Stimulated activated CD4-positive, alpha-beta T cell treated with anti-CD3 and anti-CD28 coated beads, Interleukin-15, amount 100 ng/mL, for 1 hour (primary cell): ENCODE measurements around the gene MRC2.

Experiments
- DNase-seq, 2 donors: peaks; one replicate each; pipeline ENCODE4 v3.0.0-alpha.2; 2020; ENCODE audit warnings: low read depth in 1 of 2, low spot score in 1 of 2

Gene MRC2

DNA sequence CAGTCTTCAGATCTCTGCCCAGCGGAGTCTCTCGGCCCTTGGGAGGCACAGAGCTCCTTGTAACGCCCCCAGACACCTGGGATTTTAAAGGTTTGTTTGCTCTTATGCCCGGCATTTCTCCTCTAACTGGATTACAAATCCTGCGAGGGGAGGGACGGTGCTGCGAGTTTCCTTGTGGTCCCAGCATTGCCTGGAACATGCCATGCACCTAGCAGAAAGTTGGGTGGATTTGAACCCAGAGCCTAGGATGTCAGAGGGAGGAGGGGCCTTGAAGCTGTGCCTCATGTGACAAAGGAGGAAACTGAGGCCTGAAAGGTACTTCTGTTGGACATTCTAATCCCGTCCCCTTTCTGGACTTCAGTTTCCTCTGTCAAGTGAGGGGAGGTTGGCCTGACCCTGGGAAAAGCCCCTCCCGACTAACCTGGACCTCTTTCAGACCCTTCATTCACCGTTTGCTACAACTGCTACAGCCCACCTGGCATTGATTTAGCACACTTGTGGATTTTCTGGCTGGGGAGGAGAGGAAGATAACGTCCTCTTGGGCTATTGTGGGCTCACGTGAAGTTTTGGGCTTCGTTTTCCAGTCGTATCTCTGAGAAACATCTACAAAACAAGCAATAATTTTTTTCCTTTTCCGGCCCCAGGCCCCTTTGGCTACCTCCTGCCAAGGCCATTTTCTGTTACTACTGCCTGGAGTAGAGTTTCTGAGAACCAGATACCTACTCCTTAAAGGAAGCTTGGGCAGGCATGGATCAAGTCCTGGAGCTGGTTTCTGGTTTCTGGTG, 30.9 kb downstream of the MRC2 start:
- no peak for DNase-seq

DNA sequence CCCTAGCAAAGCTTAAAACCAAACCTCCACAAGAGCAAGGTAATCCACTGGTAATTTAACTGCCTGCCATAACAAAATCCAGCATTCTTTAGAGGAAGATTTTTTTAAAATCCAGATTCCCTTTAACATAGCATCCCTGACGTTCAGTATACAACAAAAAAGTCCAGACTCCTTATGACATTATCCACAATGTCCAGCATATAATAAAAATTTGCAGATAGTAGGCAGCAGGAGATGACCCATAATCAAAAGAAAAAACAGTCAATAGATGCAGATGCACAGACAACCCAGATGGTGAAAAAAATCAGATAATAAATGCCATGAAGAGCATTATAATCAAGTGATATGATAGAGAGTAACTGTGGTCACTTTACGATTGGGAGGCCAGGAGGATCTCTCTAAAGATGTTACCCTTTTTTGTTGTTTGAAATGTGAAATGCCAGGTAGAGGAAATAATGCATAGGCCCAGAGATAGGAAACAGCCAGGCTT, 33.2 kb downstream of the MRC2 start:
- no peak for DNase-seq

DNA sequence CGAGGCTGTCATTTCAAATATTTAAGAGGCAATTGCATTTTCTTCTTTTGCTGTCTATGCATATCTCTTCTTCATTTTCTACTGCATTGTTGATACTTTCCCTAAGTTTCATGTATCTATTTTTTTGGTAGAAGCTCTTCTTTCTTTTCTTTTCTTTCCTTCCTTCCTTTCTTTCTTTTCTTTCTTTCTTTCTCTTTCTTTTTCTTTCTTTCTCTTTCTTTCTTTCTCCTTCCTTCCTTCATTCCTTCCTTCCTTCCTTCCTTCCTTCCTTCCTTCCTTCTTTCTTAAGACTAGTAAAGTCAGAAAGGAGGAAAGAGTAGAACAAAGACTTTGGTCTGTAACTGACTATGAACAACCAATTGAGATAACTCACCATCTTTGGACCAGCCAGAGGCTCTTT, 33.9 kb downstream of the MRC2 start:
- no peak for DNase-seq

DNA sequence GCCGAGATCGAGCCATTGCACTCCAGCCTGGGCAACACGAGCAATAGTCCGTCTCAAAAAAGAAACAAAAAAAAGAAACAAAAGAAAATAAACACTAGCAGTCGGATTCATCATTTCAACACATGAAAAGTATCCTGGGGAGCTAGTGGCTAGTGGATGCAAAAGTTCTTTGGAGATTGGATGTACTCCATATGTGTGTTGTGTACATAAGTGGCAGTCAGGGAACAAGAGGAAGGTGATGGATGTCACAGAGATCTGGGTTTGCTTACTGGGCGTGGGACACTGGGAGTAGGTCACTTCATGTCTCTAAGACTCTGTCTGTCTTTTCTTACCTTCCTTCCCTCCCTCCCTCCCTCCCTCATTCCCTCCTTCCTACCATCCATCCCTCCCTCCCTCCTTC, 35.4 kb downstream of the MRC2 start:
- DNase-seq: no peak

DNA sequence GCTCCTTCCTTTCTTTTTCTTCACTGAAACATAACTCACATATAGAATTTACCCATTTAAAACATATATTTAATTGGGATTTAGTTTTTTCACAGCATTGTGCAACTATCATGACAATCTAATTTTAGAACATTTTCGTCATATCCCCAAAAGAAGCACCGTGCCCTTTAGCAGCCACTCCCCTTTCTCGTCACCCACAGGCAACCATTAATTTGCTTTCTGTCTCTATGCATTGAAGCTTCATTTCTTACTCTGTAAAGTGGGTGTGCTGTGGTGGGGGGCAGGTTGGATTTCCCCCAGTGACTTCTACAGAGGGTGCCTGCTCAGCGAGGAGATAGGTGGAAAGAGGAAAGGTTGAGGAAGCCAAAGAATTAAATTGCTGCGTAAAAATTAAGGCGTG, 35.8 kb downstream of the MRC2 start:
- no peak for DNase-seq

DNA sequence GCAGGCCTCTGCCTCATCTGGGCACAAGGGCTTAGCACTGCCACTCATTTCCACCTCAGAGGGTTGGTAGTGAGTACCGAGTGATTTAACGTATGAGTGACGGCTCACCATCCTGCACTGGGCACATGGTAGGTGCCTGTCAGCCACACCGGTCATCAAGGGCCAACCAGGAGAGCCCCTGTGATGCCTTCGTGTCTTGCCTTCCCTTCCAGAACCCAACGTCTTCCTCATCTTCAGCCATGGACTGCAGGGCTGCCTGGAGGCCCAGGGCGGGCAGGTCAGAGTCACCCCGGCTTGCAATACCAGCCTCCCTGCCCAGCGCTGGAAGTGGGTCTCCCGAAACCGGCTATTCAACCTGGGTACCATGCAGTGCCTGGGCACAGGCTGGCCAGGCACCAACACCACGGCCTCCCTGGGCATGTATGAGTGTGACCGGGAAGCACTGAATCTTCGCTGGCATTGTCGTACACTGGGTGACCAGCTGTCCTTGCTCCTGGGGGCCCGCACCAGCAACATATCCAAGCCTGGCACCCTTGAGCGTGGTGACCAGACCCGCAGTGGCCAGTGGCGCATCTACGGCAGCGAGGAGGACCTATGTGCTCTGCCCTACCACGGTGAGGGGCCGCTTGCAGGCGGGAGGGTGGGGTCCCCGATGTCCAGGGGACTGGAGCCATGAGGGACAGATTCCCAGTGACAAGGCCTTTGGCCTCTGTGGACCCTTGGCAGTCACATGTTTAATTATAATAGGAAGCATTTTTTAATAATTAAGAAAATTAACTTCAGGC, 37.1 kb downstream of the MRC2 start:
- DNase-seq: no peak

DNA sequence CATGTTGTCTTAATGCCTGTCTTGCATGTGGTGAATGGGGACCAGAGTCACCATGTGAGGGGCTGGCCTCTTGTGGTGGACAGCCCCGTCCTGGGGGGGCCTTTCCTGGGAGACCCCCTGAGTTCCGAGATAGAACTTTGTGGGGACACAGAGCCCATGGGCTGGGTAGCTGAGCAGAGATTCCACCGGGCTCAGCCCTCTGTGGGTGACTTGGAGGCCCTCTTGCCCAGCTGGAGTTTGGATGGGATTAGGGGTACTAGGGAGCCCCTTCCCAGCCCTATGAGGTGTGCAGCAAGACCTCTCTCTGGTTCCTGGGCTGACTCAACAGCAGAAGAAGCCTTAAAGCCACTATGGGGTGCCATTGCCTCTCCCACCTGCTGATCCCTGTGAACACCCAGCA, 38.1 kb downstream of the MRC2 start:
- DNase-seq: no peak

DNA sequence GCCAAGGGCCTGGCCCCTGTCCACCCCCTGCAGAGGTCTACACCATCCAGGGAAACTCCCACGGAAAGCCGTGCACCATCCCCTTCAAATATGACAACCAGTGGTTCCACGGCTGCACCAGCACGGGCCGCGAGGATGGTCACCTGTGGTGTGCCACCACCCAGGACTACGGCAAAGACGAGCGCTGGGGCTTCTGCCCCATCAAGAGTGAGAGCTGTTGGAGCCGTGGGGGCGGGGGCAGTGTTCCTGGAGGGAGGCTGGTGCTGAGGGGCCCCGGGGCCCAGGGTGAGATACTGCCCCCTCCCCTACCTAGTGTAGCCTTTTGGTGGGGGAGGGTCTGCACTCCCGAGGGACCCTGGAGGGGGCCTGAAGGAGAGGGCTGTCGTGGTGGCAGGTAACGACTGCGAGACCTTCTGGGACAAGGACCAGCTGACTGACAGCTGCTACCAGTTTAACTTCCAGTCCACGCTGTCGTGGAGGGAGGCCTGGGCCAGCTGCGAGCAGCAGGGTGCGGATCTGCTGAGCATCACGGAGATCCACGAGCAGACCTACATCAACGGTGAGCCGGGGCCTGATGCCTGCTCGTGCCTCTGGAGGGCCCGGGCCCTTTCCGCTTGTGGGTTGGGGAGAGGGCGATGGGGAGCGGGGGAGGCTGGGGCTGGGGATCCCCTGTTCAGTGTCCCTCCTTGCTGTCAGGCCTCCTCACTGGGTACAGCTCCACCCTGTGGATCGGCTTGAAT, 38.8 kb downstream of the MRC2 start:
- no peak for DNase-seq

DNA sequence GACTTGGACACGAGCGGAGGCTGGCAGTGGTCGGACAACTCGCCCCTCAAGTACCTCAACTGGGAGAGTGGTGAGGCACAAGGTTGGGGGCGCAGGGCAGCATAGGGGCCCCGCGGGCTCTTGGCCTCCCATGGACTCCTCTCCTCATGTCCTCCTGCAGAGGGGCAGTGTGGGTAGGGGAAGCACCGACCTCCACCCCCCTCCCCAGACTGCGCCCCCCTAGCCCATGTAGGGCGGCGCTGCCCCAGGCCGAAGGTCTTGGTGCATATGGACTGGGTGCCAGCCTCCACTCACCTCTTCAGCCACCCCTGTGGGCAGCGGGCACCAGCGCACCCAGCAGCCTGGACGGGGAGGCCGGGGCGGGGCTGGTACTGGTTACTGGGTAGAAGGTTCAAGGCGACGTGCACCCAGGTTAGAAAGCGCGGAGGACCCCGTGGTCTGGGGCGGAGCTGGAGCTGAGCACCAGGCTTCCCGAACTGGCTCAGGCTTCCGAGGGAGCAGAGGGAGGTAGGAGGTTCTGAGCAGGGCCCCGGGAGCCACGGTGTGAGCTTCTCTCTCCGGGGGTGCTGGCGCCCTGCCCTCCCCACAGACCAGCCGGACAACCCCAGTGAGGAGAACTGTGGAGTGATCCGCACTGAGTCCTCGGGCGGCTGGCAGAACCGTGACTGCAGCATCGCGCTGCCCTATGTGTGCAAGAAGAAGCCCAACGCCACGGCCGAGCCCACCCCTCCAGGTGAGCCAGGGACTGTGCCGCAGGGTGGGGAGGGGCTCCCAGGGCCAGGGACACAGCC, 39.5 kb downstream of the MRC2 start:
- no peak for DNase-seq

DNA sequence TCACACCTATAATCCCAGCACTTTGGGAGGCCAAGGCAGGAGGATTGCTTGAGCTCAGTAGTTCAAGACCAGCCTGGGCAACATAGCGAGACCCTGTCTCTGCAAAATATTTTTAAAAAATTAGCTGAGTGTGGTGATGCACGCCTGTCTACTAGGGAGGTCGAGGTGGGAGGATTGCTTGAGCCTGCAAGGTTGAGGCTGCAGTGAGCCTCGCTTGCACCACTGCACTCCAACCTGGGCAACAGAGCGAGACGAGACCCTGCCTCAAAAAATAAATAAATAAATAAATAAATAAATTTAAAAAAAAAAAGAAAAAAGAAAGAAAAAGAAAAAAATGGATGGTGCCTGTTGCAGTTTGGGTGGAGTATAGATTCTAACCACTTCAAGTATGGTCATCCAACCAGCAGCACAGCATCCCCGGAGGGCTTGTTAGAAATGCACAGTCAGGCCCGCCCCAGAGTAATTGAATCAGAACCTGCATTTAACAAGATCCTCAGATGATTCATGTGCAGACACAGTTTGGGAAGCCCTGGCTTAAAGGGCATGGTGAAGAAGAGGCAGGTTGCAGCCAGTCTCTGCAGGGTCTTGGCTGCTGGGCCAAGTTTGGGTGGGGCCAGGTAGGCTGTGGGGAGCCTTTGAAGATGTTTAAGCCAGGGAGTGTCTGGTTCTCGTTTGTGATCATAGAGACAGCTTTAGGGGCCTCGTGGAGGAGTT, 40.8 kb downstream of the MRC2 start:
- DNase-seq: no peak

DNA sequence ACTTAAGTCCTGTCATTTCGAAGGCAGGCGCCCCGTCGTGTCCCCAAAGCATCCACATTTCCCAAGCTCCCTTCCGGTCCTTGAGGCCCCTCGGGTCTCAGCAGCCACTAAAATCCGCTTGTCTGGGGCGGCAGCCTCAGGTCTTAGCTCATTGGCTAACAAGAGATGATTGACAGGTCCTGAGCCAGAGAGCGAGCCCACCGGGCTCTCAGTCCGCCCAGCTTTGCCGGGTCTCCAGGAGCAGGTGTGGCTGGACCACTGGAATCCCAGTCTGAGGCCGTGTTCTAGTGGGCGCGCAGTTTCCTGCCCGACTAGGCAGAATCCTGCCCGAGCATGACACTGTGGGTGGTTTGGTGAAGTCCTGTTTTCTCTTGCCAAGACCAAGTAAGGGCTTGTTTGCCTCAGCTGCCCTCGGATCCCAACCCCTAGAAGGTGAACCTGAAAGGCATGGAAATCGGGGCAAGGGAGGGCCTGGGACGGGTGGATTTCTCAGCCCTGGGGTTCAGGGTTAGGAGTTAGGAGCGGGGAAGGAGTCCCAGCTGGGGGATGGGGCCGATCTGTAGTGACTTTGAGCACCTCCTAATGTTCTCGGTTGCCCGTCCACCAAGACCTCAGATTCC, 42.8 kb downstream of the MRC2 start:
- no peak for DNase-seq

DNA sequence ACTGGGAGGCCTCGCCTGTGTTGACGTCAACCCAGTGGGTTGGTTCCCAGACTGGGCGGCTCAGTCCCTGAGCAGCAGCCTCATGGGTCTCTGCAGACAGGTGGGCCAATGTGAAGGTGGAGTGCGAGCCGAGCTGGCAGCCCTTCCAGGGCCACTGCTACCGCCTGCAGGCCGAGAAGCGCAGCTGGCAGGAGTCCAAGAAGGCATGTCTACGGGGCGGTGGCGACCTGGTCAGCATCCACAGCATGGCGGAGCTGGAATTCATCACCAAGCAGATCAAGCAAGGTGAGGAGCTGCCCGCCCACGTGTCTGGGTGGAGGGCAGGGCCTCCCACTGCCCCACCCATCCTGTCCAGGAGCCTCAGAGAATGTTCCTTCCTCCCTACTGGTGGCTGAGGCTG, 44.1 kb downstream of the MRC2 start:
- no peak for DNase-seq

DNA sequence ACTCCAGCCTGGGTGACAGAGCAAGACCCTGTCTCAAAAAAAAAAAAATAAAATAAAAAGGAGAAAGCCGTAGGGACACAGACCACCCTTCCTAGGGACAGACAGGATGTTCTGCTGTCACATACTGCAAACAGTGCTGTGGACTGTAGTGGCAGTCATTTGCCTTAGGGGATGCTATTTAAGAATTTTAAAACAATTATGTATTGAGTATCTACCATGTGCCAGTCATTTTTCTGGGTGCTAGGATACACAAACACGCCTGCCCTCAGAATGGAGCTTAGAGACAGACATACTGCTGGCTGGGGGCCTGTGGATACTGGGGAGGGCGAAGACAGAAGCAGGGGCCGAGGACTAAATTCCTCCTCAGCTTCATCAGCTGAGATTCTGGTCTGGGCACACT, 45.5 kb downstream of the MRC2 start:
- no peak for DNase-seq

DNA sequence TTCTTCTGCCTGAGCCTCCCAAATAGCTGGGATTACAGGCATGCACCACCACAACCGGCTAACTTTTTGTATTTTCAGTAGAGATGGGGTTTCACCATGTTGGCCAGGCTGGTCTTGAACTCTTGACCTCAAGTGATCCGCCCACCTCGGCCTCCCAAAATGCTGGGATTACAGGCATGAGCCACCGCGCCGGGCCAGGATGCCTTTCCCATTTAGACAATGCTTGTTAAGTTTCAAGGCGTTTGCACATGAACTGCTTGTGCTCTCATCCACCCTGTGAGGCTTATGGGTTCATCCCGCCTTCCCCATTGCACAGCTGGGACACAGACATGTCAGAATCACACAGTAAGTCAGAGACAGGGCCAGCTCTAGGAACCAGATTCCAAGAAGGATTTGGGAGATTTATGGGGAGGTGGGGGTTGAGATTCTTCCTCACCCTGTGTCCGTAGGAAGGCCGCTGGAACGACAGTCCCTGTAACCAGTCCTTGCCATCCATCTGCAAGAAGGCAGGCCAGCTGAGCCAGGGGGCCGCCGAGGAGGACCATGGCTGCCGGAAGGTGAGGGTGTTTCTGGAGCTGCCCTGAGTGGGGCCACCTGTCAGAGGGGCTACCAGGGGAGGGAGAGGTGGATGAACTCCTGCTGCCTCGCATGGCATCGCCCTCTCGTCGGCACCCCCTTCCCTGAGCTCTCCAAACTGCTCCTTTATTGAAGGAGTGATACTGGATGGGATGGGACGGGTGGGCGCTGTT, 46.3 kb downstream of the MRC2 start:
- no peak for DNase-seq

DNA sequence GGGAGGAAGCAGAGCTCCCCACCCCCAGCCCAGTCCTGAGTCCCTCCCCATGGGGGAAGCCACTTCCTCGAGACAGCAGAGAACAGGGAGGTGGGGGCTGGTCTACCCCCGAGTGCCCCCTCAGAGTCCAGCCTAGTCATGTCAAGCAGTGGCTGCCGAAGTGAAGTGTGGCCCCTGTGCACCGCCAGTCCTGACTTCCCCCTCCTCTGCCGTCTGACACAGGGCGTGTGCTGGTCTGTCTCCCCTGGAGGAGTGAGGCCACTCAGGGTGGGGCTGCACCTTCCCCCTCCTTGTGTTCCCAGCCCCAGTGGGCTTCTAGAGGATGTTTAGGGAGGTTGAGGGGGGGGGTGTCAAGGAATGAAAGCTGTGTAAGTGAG, 46.9 kb downstream of the MRC2 start:
- no peak for DNase-seq

DNA sequence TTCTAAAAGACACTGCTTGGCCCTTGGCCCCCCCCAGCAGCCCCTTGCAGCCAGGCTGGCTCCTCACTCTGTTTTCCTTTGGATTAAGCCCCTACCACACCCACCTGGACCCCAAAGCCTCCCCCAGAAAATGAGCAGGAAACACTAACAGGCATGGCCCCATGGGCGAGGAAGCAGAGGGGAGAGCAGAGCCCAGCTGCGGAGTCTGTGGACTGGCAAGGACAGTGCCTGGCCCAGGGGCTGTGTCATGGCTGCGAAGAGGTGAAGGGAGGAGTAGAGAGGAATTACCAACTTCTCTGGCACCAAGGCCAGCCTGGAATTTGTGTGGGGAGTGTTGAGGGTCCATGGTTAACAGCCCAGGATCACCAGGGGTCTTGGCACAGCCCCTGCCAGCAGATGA, 47.4 kb downstream of the MRC2 start:
- DNase-seq: no peak

DNA sequence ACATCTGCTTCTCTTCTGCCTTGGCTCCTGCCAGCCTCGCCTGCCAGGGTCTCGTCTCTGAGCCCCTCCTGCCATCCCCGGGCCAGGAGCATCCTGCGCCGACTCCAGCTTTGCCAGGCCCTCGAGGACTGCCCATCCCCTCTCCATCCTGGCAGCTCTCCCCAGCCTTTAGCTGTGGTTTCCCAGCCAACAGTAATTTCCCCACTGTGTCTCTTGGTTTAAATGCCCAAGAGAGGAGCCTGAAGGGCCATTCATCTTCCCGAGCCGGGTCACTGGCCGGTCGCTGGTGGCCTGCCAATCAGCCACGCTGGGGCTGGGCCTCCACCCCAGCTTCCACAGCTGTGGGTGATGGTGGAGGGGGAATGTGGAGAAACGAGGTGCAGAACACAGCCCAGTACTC, 47.8 kb downstream of the MRC2 start:
- DNase-seq: no peak

DNA sequence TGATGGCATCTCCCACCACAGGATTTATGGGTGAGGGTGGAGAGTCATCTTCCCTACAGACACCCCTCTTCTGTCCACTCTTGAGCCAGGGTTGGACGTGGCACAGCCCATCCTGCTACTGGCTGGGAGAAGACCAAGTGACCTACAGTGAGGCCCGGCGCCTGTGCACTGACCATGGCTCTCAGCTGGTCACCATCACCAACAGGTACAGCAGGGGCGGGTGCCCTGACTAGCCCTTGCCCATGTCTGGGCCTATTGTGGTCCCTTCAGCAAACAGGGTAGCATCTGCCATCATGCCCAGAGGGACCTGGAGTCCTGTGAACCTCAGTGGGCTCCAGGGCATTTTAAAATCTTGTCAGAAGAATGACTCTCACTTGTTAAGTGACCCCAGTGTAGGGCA, 48.2 kb downstream of the MRC2 start:
- DNase-seq: no peak

DNA sequence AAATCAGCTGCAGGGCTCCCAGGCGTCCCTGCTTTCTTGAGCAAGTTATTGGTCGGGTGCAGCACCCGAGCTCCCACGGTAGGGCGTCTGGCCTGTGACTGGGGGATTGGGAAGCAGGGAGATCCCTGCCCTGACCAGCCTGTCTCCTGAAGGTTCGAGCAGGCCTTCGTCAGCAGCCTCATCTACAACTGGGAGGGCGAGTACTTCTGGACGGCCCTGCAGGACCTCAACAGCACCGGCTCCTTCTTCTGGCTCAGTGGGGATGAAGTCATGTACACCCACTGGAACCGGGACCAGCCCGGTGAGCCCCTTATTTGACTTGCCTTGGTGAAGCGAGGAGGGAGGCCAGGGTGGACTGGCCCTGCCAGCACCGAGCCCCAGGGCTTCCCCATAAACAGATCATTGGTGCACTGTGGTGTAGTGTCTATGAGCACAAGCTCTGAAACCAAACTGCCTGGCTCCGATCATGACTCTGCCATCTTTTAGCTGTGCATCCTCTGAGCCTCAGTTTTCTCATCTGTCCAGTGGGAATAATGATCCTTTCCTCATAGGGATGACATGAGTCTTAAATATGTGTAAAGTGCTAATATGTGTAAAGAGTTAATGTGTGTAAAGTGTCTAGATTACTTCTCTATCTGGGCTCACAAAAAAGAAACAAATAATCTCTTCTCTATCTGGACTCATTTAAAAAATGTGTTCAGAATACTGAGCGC, 48.9 kb downstream of the MRC2 start:
- DNase-seq: no peak
